ENCODE results near the gene BAG5.
"Not testable (repeated sequence)": the region's sequence is repeated elsewhere in the genome, so short reads cannot be mapped to it uniquely, and the experiment has no call there.

BAG5 gene

GRCh38 chr14:103562429-103563225, at the start of gene BAG5, which contains the start of gene COA8:
TSS of gene BAG5 (minus strand) at chr14:103562657. CDS start at chr14:103561164, 1,493 bp downstream.
TSS of gene COA8 (plus strand) at chr14:103562960. CDS start at chr14:103563002, 42 bp downstream.
- peak; percentile 82 for DNase-seq

- DNase-seq, result no peak
These were observed 48.8 kb upstream of the BAG5 start for GRCh38 chr14:103611215-103611614.

DNA sequence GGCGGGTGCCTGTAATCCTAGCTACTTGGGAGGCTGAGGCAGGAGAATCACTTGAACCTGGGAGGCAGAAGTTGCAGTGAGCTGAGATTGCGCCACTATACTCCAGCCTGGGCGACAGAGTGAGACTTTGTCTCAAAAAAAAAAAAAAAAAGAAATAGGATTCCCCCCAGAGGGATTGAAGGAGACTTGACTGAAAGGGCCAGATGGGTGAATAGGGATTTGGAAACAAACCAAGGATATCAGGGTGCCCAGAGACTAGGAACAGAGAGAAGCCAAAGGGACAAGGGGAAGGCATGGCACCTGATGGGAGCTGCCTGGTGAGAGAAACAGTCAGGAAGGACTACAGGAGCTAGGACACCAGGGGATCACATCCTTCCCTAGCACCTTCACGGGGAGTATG, 46.6 kb upstream of the BAG5 start:
- not testable (repeated sequence) for DNase-seq

DNA sequence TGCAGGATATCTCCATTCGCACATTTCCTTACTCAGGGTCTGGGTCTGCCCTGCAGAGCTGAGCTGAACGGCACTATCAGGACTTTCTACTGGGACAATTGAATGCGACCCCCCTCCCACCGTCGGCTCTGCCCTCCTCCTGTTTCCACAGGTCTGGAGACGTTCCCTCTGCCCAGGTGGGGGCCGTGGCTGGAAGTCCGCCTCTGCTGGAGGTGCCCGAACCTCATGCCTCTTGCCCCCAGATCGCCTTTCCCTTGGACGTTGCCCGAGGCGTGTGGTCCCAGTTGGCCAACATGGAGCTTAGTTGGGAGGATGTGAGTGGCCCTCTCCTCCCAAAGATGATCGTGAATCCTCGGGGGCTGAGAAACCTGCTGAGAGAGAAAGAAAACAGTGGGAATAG, 45.4 kb upstream of the BAG5 start:
- no peak for DNase-seq

- peak; percentile 28 for DNase-seq
These were observed 44.7 kb upstream of the BAG5 start for GRCh38 chr14:103606963-103607668.

DNA sequence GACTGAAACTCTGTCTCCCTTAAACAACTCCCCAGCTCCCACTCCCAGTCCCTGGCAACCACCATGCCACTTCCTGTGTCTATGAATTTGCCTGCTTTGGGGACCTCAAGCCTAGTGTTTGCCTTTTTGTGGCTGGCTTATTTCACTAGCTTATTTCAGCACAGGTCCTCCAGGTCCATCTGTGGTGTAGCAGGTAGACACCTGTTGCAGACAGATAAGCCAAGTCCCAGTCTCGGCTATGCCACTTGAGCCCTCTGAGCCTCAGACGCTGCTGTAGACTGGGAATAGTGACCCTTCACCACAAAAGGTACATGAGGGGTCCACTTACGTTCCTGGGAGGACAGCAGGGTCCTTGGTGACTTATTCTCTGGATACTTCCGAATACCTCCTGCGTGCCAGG, 42.2 kb upstream of the BAG5 start:
- no peak for DNase-seq

GRCh38 chr14:103600503-103600902, 38.0 kb upstream of the BAG5 start:
- DNase-seq, result no peak

- no peak for DNase-seq
These were observed 35.3 kb upstream of the BAG5 start for GRCh38 chr14:103597623-103598377.

- no peak for DNase-seq
These were observed 31.8 kb upstream of the BAG5 start for GRCh38 chr14:103594265-103594664.

DNA sequence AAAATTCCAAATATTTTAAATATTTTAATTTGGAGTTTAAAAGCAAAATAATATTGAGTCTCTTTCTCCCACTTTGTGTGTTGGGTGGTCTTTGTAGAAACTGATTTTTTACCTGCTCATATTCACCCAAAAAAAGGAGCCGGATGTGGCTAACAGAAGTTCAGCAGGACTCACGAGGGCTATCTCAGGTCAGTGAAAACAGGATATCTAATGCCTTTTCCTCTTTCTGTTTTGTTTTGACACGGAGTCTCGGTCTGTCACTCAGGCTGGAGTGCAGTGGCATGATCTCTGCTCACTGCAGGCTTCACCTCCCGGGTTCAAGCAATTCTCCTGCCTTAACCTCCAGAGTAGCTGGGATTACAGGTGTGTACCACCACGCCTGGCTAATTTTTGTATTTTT, 31.1 kb upstream of the BAG5 start:
- no peak for DNase-seq

- DNase-seq, result no peak
These were observed 22.0 kb upstream of the BAG5 start for GRCh38 chr14:103584326-103584915.

- no peak for DNase-seq
These were observed 19.7 kb upstream of the BAG5 start for GRCh38 chr14:103581954-103582703.

- no peak for DNase-seq
These were observed 18.7 kb upstream of the BAG5 start for GRCh38 chr14:103581206-103581605.

GRCh38 chr14:103578401-103579075, 16.1 kb upstream of the BAG5 start:
- DNase-seq, result no peak

DNA sequence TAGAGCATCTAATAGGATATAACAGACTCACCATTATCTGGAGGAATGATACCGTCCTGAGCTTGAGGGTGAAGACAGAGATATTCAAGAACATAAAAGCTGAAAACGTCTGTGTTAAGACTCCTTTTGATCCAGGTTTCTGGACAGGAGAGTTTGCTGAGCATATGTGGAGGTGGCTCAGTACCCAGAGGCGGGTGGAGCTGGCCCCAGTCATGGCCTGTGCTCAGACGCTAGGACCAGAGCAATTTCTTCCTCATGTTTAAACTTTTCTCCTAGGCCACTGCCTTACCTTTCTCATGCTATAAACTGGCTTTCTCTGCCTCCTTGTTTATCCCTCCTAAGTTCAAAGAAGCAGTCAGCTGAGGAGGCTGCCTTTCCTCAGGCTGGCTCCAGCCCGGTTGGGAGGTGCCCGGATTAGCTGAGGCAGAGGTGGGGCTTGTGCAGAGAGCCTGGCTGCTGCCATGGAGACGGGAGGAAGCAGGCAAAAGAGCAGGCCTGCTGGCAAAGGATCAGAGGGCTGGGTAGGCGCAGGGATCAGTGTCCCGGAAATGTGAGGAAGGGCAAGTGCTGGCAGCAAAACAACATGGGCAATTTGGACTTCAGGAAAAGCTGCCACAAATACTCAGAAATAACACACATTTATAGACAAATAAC, 14.0 kb upstream of the BAG5 start:
- DNase-seq, result no peak

GRCh38 chr14:103574707-103575285, 12.3 kb upstream of the BAG5 start:
- DNase-seq, result no peak

GRCh38 chr14:103574104-103574503, 11.6 kb upstream of the BAG5 start:
- no peak for DNase-seq

- DNase-seq, result no peak
These were observed 7.0 kb upstream of the BAG5 start for GRCh38 chr14:103569408-103569807.

- no peak for DNase-seq
These were observed 6.5 kb upstream of the BAG5 start for GRCh38 chr14:103568952-103569351.

GRCh38 chr14:103563844-103564505, 1.5 kb upstream of the BAG5 start:
- no peak for DNase-seq
